Hematopoietic multipotent progenitor cell treated with erythropoietin and hydrocortisone succinate and interleukin-3 and kit ligand, for 4 days (in vitro differentiated cells): ENCODE data around the gene SDR42E2.
"Not testable (repeated sequence)": the region's sequence is repeated elsewhere in the genome, so short reads cannot be mapped to it uniquely, and the experiment has no call there.

Experiments
- DNase-seq: peaks from one replicate; pipeline ENCODE4 v3.0.0-alpha.2; 2015

Gene SDR42E2

GRCh38 chr16:22192261-22193062 lies 30.2 kb downstream of the SDR42E2 start:
- DNase-seq, result peak; percentile 97

DNA sequence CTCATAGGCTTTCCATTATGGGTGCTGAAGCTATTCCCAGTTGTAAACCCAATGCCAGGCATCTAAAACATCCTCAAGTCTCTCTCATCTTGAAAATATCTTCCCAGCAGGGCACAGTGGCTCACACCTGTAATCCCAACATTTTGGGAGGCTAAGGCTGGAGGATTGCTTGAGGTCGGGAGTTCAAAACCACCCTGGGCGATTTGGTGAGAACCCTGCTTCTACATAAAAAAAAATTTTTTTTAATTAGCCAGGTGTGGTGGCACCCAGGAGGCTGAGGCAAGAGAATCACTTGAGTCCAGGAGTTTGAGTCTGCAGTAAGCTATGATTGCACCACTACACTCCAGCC lies 30.7 kb downstream of the SDR42E2 start:
- DNase-seq, result no peak

DNA sequence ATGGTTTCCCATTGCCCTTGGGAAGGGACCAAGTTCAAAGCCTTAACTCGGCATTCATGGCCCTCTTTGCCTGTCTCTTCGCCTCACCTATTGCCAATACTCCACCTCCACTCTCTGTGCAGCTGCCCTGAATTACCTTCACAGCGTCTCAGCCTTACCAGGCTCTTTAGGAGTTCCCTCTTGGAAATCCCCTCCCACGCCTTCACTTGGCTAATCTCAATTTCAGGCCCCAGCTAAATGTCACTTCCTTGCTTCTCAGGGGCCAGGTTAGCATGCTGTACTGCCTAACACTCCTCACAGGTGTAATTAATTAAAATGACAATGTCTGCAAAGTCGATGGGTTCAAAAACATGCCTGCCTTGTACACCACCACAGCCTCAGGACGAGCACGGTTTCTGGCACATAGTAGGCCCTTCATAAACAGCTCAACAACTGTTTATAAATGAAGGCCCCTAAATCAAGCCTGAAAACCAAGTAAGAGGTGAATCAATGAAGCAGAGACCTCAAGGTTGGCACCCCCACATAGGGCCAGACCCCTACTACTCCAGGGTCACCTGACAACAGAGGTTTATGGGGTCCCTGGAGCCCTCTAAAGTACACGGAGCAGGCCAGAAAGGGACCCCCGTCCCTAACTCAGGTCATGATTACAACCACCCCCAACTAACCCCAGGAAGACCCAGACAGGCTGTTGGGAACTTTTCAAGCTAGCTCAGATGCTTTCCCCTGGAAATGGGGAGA lies 32.6 kb downstream of the SDR42E2 start:
- DNase-seq, result no peak

- no peak for DNase-seq
Observed at GRCh38 chr16:22195445-22195694, 33.1 kb downstream of the SDR42E2 start.

DNA sequence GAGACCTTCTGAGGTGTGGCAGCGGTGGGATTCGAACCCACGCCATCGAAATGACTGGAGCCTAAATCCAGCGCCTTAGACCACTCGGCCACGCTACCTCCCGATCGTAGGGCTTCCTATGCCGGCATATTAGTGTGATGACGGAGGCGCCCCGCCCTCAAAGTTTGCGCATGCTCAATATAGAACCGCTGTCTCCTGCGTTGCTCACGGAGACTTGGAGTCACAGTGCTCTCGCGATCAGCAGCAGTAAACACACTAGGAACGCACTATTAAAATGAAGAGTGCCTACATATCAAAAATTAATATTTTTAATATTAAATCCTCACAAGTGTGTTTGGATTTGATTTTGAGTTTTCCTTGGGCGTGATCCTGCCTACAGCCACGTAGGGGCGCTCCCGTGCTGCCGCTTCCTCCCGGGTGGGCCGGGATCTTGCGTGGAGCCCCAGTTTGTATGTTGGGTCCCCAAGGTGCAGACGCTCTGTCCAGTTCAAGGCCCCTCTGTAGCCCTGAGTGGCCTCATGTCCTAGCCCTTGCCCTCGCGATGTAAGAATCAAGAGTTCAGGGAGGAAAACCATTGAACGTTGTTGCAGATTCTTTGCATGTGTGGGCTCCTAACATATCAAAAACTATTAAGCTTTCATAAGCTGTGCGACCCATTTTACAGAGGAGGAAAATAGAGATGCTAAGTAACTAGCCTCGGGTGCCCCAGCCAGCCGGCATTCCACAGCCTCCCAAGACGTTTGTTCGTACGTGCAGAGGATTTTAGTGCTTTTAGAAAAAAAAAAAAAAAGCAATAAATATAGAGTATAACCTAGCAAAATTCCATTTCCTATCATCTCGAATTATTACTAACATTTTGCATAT lies 33.6 kb downstream of the SDR42E2 start:
- DNase-seq, result peak; percentile 94

DNA sequence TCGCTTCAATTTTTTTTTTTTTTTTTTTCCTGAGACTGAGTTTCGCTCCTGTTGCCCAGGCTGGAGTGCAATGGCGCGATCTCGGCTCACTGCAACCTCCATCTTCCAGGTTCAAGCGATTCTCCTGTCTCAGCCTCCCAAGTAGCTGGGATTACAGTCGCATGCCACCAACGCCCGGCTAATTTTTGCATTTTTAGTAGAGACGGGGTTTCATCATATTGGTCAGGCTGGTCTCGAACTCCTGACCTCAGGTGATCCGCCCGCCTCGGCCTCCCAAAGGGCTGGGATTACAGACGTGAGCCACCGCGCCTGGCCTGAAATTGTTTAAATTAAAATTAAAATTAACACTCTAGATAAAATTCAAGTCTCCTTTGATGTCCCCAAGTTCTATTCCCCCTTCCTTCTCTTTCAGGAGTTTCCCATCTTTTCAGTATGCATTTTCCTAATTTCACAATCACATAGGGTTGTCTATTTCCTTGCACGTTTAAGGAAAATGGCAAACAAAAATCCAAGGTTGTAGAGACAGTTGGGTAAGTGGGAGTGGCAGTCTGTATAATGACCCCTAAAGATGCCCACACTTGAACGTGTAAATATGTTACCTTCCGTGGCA lies 34.4 kb downstream of the SDR42E2 start:
- DNase-seq, result not testable (repeated sequence)

DNA sequence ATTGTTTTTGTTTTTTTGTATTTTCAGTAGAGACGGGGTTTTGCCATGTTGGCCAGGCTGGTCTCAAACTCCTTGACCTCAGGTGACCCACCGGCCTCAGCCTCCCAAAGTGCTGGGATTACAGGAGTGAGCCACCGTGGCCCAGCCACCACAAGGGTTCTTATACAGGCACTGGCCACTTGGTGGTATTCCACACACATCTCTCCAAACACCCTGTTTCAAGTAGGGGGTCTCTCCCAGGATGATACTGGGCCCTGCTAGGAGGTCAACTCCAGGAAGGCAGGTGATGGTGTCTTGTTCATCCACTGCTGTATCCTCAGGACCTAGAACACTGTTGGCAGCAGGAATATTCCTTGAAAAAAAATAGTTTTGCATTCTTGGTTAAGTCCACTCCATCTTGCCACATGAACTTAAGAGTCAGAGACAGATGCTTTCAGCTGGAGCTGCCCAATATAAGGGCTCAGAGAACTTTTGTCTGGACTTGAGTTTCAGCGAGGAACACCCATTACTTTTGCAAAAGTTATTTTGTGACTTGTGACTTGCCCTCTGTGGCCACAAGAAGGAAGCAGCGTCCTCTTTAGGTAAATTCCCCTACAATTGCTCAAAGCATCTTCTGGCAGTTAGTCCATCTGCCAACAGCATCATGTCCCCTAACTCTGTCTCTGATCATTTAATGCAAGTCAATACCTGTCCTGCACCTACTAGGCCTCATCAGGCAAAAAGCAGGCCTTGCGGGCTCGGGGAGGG lies 36.4 kb downstream of the SDR42E2 start:
- peak; percentile 46 for DNase-seq

DNA sequence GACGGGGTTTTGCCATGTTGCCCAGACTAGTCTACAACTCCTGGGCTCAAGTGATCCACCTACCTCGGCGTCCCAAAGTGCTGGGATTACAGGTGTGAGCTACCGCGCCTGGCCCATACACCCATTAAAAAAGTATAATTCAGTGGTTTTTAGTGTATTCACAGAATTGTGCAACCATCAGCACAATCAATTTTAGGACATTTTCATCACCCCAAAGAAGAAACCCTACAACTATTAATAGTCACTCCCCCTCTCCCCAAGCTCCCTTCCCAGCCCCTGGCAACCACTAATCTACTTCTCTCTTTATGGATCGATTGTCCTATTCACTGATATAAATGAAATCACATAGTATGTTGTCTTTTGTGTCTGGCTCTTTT lies 39.9 kb downstream of the SDR42E2 start:
- no peak for DNase-seq

GRCh38 chr16:22203091-22203490 lies 40.8 kb downstream of the SDR42E2 start:
- DNase-seq, result no peak

DNA sequence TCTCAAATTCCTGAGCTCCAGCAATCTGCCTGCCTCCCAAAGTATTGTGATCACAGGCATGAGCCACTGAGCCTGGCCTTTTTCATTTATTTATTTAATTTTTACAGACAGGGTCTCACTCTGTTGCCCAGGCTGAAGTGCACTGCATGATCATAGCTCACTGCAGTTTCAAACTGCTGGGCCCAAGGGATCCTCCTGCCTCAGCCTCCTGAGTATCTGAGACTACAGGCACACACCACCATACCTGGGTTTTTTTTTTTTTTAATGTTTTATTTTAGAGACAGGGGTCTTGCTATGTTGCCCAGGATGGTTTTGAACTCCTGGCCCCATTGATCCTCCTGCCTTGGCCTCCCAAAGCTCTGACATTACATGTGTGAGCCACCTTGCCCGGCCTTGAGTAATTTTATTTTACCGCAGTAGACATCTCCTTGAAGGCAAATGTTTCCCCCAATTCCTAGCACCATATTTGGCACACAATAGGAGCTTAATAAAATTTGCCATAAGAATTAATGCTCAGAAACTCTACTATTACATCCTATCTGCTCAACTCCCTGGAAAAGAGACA lies 41.9 kb downstream of the SDR42E2 start:
- DNase-seq, result no peak

GRCh38 chr16:22205577-22206012 lies 43.3 kb downstream of the SDR42E2 start:
- DNase-seq, result no peak

DNA sequence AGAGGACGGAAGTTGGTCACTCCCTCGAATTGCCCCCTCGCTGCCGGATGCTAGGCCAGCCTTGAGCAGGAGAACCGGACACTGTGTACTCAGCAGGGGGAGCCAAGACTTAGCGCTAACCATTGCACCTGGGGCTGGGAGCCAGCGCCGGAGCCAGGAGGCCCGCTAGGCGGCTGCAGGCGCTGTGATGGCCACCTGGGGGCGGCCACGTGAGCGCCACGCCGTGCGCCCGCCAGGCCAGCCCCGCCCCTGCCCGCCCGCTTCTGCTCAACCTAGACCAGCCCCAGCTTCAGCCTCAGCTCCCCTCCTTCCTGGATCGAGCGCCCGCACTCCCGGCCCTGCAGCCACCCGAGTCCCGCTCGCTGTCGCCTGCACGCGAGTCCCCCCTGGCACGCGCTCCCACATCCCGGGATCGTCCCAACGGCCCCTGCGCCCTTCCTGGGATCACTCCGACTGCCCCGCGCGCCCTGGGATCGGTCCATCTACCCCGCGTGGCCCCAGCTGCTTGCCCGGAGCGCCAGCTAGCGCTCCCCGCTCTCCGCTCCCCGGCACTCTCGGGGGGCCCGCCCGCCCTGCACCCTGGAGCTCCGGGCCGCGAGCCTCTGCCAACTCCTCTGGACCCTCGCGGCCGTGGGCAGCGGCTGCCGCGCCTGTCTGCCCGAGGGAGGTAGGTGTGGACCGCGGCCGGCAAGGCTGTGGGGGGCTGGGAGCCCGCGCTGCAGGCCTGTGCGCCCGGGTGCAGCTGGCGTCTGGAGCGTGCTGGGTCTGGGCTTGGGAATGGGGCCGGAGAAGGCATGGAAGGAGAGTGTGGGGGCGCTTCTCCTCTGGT lies 43.9 kb downstream of the SDR42E2 start, which contains the start of gene EEF2K:
Gene EEF2K (plus strand): TSS at position 266 of the 829 bp plus-strand sequence. CDS start 19,452 bp downstream, outside the sequence.
- DNase-seq, result peak; percentile 98

GRCh38 chr16:22206842-22207714 lies 44.8 kb downstream of the SDR42E2 start:
- peak; percentile 83 for DNase-seq

DNA sequence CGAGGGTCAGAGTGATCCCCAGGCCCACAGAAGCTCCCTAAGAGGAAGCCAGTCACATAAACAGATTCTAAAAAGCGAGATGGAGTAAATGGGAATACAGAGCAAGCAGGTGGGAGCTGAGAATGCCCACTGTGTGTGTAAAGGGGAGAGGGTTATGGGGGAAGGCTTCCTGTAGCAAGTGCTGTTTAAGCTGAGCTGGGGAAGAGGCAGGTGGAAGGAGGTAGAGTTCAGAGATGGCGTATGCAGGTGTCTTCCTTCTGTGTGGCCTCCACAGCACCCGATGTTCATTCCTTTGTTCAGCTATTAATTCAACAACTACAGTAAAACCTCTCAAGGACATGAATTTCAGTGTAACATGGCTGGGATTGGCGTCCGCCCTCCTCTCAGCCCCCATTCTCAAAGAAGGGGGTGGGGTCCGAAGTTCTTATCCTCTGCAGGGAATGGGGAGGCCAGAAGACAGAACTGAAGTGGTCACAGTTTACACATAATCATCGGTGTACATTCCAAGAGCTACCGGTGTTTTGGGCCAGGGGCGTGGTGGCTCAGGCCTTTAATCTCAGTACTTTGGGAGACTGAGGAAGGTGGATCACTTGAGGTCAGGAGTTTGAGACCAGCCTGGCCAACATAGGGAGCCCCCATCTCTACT lies 45.5 kb downstream of the SDR42E2 start:
- DNase-seq, result no peak

DNA sequence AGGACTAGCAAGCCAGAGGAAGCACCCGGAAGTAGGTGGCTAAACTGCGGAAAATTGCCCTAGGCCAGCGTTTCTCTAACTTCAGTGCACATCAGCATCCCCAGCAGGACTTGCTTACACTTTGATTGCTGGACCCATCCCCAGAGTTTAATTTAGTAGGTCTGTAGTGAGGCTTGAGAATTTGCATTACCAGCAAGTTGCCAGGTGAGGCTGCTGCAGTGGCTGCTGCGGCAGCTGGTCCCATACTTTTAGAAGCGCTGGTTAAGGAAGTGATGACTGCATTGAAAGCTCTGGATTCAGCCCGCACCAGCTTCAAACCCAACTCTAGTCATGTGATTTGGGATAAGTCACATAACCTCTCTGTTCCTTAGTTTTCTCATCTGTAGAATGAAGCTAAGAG lies 48.0 kb downstream of the SDR42E2 start:
- DNase-seq, result no peak

- DNase-seq, result peak; percentile 35
Observed at GRCh38 chr16:22210854-22211253, 48.5 kb downstream of the SDR42E2 start.

DNA sequence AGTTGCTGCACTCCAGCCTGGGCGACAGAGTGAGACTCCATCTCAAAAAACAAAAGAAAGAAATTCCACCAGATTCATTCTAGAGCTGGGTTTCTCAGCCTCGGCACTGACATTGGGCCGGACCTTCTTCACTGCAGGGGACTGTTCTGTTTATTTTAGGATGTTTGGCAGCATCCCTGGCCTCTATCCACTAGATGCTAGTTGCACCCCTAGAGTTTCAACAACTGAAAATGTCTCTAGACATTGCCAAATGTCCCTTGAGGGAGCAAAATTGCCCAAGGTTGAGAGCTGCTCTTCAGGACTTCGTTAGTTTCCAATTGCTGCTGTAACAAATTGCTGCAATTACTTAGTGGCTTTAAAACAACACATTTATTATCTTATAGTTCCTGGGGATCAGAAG lies 50.9 kb downstream of the SDR42E2 start:
- DNase-seq, result no peak

DNA sequence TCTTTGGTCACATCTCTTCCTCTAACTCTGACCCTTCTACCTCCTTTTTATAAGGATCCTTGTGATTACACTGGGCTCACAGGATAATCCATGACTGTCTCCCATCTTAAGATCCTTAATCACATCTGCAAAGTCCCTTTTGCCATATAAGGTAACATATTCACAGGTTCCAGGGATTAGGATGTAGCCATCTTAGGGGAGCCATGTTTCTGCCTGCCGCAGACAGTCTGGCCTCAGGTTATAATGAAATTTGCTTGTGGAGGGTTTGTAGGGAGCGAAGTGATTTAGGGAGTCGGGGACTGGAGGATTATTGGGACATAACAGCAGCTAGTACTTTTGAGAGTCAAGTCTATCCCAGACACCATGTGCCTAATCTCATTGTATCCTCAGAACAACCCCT lies 51.5 kb downstream of the SDR42E2 start:
- DNase-seq, result no peak

- no peak for DNase-seq
Observed at GRCh38 chr16:22214402-22214801, 52.1 kb downstream of the SDR42E2 start.

DNA sequence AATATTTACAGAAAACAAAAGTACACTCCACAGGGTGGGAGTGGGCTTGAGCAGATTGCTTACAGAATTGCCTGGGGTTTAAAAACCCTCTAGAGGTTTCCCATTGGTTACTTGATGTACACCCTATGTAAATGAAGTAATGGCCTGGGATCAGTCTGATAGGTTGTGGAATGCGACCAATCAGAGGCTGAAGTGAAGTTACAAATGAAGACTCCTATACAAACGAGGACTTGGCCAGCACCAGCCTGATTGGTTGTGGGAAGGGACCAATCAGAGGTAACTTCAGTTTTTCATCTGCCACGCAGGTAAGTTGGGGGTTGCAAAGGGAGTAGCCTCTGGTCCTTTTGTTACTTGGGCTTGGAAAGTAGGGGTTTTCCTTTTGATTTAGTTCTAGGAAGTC lies 52.6 kb downstream of the SDR42E2 start:
- peak; percentile 64 for DNase-seq
